GM23338 (cell line): ENCODE data around the gene HSD17B7. TPM values are rescaled to one million over a fixed set of nuclear protein-coding genes. Genes with fewer than 3 reads are reported as not detected.

ENCODE experiments used
- ATAC-seq: fragments of 200-7000 bp; cut with Tn5 transposase; 3 replicates; pipeline ENCODE4 v1.9.1; 2020
- DNase-seq: peaks from one replicate; pipeline ENCODE4 v3.0.0-alpha.2; 2015; ENCODE audit warnings: low spot score
- H2AFZ ChIP-seq: fragments of 200-600 bp; sonication (generic); 2 replicates; pipeline ENCODE4 v1.8.0; 2016; ENCODE audit warnings: antibody characterized with exemption, mild to moderate bottlenecking, moderate library complexity
- H3F3A ChIP-seq: fragments of 200-600 bp; sonication (generic); replicated peaks from 2 replicates; pipeline ENCODE4 v1.8.0; 2017; ENCODE audit warnings: antibody characterized with exemption, mixed run types, low read depth
- H3K27ac ChIP-seq: fragments of 200-600 bp; sonication (generic); 2 replicates; pipeline ENCODE4 v1.6.1; 2016; ENCODE audit warnings: low read depth
- H3K27me3 ChIP-seq: fragments of 200-600 bp; sonication (generic); 2 replicates; pipeline ENCODE4 v1.8.0; 2016; ENCODE audit warnings: mild to moderate bottlenecking, mixed run types, moderate library complexity; ENCODE audit not compliant: insufficient read depth
- H3K36me3 ChIP-seq: fragments of 200-600 bp; sonication (generic); 2 replicates; pipeline ENCODE4 v1.8.0; 2016; ENCODE audit warnings: mild to moderate bottlenecking; ENCODE audit not compliant: insufficient read depth
- H3K4me1 ChIP-seq: fragments of 200-600 bp; sonication (generic); 2 replicates; pipeline ENCODE4 v1.8.0; 2016; ENCODE audit warnings: mild to moderate bottlenecking, moderate library complexity; ENCODE audit not compliant: insufficient read depth
- H3K4me2 ChIP-seq: fragments of 200-600 bp; sonication (generic); 2 replicates; pipeline ENCODE4 v1.7.1; 2017; ENCODE audit warnings: mixed run types
- H3K4me3 ChIP-seq: fragments of 200-600 bp; sonication (generic); 2 replicates; pipeline ENCODE4 v1.6.1; 2016; ENCODE audit warnings: mixed run types
- H3K79me2 ChIP-seq: fragments of 200-600 bp; sonication (generic); replicated peaks from 2 replicates; pipeline ENCODE4 v1.8.0; 2017; ENCODE audit warnings: mild to moderate bottlenecking; ENCODE audit not compliant: insufficient read depth
- H3K9me2 ChIP-seq: fragments of 200-600 bp; sonication (generic); 2 replicates; pipeline ENCODE4 v1.8.0; 2017; ENCODE audit not compliant: insufficient read depth
- H4K20me1 ChIP-seq: fragments of 200-600 bp; sonication (generic); replicated peaks from 2 replicates; pipeline ENCODE4 v1.8.0; 2017; ENCODE audit warnings: mild to moderate bottlenecking; ENCODE audit not compliant: insufficient read depth
- H3K27ac Mint-ChIP-seq: 2 replicates; pipeline ENCODE4 v1.8.0; 2020; ENCODE audit warnings: inconsistent platforms, mild to moderate bottlenecking, moderate library complexity, mixed read lengths
- H3K27me3 Mint-ChIP-seq: 3 replicates; pipeline ENCODE4 v1.8.0; 2022; ENCODE audit warnings: low read depth, mild to moderate bottlenecking, moderate library complexity, mixed read lengths, inconsistent platforms; ENCODE audit not compliant: insufficient read depth, poor library complexity
- H3K36me3 Mint-ChIP-seq: 3 replicates; pipeline ENCODE4 v1.8.0; 2021; ENCODE audit warnings: low read depth, mild to moderate bottlenecking, inconsistent platforms, moderate library complexity, mixed read lengths
- H3K4me1 Mint-ChIP-seq: 3 replicates; pipeline ENCODE4 v1.8.0; 2020; ENCODE audit warnings: mild to moderate bottlenecking, inconsistent platforms, mixed read lengths
- H3K4me3 Mint-ChIP-seq: 3 replicates; pipeline ENCODE4 v1.8.0; 2021; ENCODE audit warnings: moderate library complexity, mild to moderate bottlenecking, inconsistent platforms, mixed read lengths
- H3K9me3 Mint-ChIP-seq: 3 replicates; pipeline ENCODE4 v1.8.0; 2020; ENCODE audit warnings: moderate library complexity, mild to moderate bottlenecking, inconsistent platforms, mixed read lengths
- CREB1 ChIP-seq: fragments of 250-450 bp; sonication (Bioruptor Pico); IDR thresholded peaks from 2 replicates; pipeline ENCODE4 v1.5.0; 2020; ENCODE audit warnings: low read depth, mild to moderate bottlenecking, moderate library complexity
- ETS1 ChIP-seq: IDR thresholded peaks from 2 replicates; pipeline ENCODE4 v1.6.1; 2016; ENCODE audit warnings: antibody characterized with exemption
- EZH2 ChIP-seq: fragments of 200-600 bp; sonication (generic); IDR thresholded peaks from one replicate; pipeline ENCODE4 v1.8.0; 2017; ENCODE audit warnings: antibody characterized with exemption, mild to moderate bottlenecking, low read depth; ENCODE audit not compliant: unreplicated experiment
- EZH2phosphoT487 ChIP-seq: fragments of 200-600 bp; sonication (generic); IDR thresholded peaks from one replicate; pipeline ENCODE4 v1.8.1; 2018; ENCODE audit warnings: antibody characterized with exemption; ENCODE audit not compliant: unreplicated experiment
- JUNB ChIP-seq: IDR thresholded peaks from one replicate; pipeline ENCODE4 v1.6.1; 2016; ENCODE audit warnings: antibody characterized with exemption; ENCODE audit not compliant: unreplicated experiment
- NANOG ChIP-seq: IDR thresholded peaks from 2 replicates; pipeline ENCODE4 v1.6.1; 2016; ENCODE audit warnings: antibody characterized with exemption, borderline replicate concordance
- POLR2AphosphoS5 ChIP-seq: IDR thresholded peaks from 2 replicates; pipeline ENCODE4 v1.6.1; 2016; ENCODE audit warnings: antibody characterized with exemption, low read depth
- STAT1 ChIP-seq: IDR thresholded peaks from one replicate; pipeline ENCODE4 v1.6.1; 2016; ENCODE audit warnings: antibody characterized with exemption; ENCODE audit not compliant: unreplicated experiment
- ZNF114 ChIP-seq: fragments of 250-450 bp; sonication (Bioruptor Pico); IDR thresholded peaks from 2 replicates; pipeline ENCODE4 v1.5.0; 2020; ENCODE audit warnings: mild to moderate bottlenecking, moderate library complexity
- ZNF331 ChIP-seq: fragments of 250-450 bp; sonication (Bioruptor Pico); IDR thresholded peaks from 2 replicates; pipeline ENCODE4 v1.5.0; 2020; ENCODE audit warnings: low read depth, mild to moderate bottlenecking, moderate library complexity
- ZNF462 ChIP-seq: fragments of 250-450 bp; sonication (Bioruptor Pico); IDR thresholded peaks from 2 replicates; pipeline ENCODE4 v1.5.0; 2020; ENCODE audit warnings: mild to moderate bottlenecking, moderate library complexity
- polyA plus RNA-seq: library from polyadenylated mRNA; unstranded; fragments of >200 nt; fragmentation: Nextera tagmentation; extraction: Ambion mirVana; gene quantifications from 2 replicates; pipeline ENCODE4 v1.2.1, GENCODE V29; 2016
- total RNA-seq: library from RNA; depleted of rRNA; stranded (reverse); fragments of >200 nt; shearing (Covaris generic); gene quantifications from 2 replicates; pipeline ENCODE4 v1.2.3, GENCODE V29; 2014
- TF ChIP-seq, protein P1 (sequence below): IDR thresholded peaks from one replicate; pipeline ENCODE4 v1.6.1; 2018; ENCODE audit warnings: antibody characterized with exemption; ENCODE audit not compliant: unreplicated experiment
- TF ChIP-seq, protein P2 (sequence below), 2 experiments: fragments of 200-600 bp in 1 of 2; sonication (generic) in 1 of 2; conservative IDR thresholded peaks; 2 replicates each; pipeline versions ENCODE4 v1.5.1 to v1.6.1; 2016 to 2017; ENCODE audit warnings: antibody characterized with exemption in 2 of 2, low read depth in 2 of 2, mild to moderate bottlenecking in 2 of 2, moderate library complexity in 1 of 2

HSD17B7 gene
- total and polyA plus RNA-seq, 2 experiments from 2014 or later: 30.9 to 31.9 TPM

DNA sequence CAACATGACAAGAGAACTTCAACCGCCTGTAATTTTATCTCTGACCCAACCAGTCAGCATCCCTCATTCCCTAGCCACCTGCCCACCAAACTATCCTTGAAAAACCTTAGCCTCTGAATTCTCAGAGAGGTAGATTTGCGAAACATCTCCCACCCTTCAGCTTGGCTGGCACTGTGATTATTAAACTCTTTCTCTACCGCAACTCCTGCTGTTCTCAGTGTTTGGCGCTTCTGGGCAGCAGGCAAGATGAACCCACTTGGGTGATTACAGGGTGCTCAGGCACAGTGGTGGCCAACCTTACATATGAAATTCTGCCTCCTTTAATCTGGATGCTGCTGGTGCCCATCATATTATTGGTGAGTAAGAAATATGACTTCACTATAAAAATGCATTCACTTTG, 48.4 kb downstream of the HSD17B7 start:
- H3K79me2 ChIP-seq: no peaks in the 10 kb centered on the region
- peaks cover 4% of the 10 kb centered on the region; the same call in 1 of the 2 replicates for H3K9me2 ChIP-seq
- H4K20me1 ChIP-seq: no peaks in the 10 kb centered on the region
- Mint-ChIP-seq H3K27ac (no peak overlapping the region), H3K4me3 (no peak overlapping the region), H3K4me1 (no peaks in the 10 kb centered on the region; the same call in 2 of the 3 replicates), H3K27me3 (peaks cover 5% of the 10 kb centered on the region), H3K9me3 (peaks cover 14% of the 10 kb centered on the region; the same call in 2 of the 3 replicates), H3K36me3 (peaks cover 6% of the 10 kb centered on the region)
- no peak overlapping the region for H3K27ac ChIP-seq
- TF ChIP-seq JUNB (no peak), POLR2AphosphoS5 (no peak), ZNF114 (CRISPR knock-in tag) (no peak), ETS1 (no peak), CREB1 (CRISPR knock-in tag) (no peak), ZNF462 (CRISPR knock-in tag) (no peak), EZH2 (no peak), ZNF331 (CRISPR knock-in tag) (no peak), STAT1 (no peak), NANOG (no peak), EZH2phosphoT487 (no peak)
- TF ChIP-seq, protein P1, sequence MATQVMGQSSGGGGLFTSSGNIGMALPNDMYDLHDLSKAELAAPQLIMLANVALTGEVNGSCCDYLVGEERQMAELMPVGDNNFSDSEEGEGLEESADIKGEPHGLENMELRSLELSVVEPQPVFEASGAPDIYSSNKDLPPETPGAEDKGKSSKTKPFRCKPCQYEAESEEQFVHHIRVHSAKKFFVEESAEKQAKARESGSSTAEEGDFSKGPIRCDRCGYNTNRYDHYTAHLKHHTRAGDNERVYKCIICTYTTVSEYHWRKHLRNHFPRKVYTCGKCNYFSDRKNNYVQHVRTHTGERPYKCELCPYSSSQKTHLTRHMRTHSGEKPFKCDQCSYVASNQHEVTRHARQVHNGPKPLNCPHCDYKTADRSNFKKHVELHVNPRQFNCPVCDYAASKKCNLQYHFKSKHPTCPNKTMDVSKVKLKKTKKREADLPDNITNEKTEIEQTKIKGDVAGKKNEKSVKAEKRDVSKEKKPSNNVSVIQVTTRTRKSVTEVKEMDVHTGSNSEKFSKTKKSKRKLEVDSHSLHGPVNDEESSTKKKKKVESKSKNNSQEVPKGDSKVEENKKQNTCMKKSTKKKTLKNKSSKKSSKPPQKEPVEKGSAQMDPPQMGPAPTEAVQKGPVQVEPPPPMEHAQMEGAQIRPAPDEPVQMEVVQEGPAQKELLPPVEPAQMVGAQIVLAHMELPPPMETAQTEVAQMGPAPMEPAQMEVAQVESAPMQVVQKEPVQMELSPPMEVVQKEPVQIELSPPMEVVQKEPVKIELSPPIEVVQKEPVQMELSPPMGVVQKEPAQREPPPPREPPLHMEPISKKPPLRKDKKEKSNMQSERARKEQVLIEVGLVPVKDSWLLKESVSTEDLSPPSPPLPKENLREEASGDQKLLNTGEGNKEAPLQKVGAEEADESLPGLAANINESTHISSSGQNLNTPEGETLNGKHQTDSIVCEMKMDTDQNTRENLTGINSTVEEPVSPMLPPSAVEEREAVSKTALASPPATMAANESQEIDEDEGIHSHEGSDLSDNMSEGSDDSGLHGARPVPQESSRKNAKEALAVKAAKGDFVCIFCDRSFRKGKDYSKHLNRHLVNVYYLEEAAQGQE: no peak
- TF ChIP-seq, protein P2, sequence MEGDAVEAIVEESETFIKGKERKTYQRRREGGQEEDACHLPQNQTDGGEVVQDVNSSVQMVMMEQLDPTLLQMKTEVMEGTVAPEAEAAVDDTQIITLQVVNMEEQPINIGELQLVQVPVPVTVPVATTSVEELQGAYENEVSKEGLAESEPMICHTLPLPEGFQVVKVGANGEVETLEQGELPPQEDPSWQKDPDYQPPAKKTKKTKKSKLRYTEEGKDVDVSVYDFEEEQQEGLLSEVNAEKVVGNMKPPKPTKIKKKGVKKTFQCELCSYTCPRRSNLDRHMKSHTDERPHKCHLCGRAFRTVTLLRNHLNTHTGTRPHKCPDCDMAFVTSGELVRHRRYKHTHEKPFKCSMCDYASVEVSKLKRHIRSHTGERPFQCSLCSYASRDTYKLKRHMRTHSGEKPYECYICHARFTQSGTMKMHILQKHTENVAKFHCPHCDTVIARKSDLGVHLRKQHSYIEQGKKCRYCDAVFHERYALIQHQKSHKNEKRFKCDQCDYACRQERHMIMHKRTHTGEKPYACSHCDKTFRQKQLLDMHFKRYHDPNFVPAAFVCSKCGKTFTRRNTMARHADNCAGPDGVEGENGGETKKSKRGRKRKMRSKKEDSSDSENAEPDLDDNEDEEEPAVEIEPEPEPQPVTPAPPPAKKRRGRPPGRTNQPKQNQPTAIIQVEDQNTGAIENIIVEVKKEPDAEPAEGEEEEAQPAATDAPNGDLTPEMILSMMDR (conservative IDR thresholded peaks at IDR 0.05; ENCODE audit: low read depth in 2 of 2): no peak
- H3K4me3 ChIP-seq: no peak overlapping the region
- no peak for DNase-seq
- no peak overlapping the region for H2AFZ ChIP-seq
- no peaks in the 10 kb centered on the region for H3F3A ChIP-seq
- no peaks in the 10 kb centered on the region for H3K4me1 ChIP-seq
- peaks cover 11% of the 10 kb centered on the region; the same call in 1 of the 2 replicates for H3K36me3 ChIP-seq
- ATAC-seq: no peak
- H3K4me2 ChIP-seq: no peak overlapping the region
- H3K27me3 ChIP-seq: no peaks in the 10 kb centered on the region
